HK-2 (cell line): ENCODE measurements around the gene GPBAR1.

Experiments
- DNase-seq: peaks from one replicate; pipeline ENCODE4 v3.0.0-alpha.2; 2018; ENCODE audit not compliant: unreplicated experiment

Gene GPBAR1

GRCh38 chr2:218286570-218287459, 26.0 kb downstream of the GPBAR1 start:
- DNase-seq, result peak; percentile 86

DNA sequence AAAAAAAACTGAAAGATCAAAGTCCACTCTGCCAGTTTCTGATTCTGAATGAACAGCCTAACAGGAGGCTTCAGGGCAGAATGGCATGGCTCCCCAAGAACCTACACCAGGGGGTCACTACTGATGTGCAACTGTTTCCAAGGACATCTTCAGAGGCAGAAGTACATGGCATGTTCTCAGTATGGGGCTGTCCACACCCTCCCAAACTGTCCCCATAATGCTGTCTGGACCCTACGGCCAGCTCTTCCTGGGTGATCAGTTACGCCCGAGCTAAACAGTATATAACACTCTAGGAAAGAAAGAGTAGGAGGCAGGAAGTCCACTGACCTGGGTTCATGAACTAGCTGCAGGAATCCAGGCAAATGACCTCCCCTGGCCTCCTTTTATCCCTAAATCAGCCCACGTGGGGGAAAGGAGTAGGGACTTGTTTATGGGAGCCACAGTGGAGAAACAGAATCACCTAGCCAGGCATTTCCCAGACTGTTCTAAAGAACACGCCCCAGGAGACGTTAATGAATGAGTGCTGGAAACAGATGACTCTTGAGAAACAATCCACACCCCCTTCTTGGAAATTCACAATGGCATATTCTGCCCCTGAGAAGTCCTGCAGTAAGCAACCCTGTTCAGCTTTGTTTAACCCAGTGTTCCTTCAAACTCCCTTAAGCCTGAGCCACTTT, 29.0 kb downstream of the GPBAR1 start:
- DNase-seq, result no peak

- DNase-seq, result no peak
These were observed 29.8 kb downstream of the GPBAR1 start for GRCh38 chr2:218290316-218291261.

DNA sequence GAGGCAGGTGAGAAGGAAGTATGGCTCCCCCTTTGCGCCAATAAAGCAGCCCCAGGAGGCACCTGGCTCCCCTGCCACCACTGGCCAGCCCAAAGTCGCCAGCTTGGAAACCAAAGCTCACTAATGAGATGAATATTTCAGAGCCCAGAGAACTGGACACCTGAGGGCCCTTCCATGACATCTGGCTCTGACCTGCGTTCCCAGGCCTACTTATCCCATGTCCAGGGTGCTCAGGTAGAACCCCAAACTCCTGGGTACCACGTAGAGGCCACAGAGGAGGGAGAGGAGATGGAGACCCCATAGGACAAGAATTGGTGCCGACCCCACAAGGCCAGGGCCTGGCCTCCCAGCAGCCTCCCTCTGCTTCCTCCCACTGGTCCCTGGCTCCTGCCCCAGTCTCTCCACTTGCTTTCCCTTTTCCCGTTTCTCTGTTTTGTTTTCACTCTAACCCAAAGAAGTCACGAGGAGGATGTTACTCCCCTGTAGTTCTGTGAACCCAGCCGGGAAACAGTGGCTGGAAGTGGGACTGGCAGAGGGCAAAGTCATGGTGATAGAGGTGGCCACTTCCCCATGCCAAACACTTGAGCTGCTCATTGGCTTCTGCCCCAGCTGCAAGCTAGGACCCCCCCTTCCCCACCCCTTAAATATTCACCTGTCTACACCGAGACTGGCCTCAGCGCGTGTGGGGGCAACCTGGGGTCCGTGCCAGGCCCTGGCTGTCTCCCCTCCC, 30.7 kb downstream of the GPBAR1 start:
- DNase-seq, result no peak

- DNase-seq, result peak; percentile 81
These were observed 31.5 kb downstream of the GPBAR1 start, which contains the start of gene TMBIM1 for GRCh38 chr2:218292048-218293014. Gene TMBIM1, minus strand, starts transcription at chr2:218292503. Its CDS starts 10,362 bp downstream, at chr2:218282141.

DNA sequence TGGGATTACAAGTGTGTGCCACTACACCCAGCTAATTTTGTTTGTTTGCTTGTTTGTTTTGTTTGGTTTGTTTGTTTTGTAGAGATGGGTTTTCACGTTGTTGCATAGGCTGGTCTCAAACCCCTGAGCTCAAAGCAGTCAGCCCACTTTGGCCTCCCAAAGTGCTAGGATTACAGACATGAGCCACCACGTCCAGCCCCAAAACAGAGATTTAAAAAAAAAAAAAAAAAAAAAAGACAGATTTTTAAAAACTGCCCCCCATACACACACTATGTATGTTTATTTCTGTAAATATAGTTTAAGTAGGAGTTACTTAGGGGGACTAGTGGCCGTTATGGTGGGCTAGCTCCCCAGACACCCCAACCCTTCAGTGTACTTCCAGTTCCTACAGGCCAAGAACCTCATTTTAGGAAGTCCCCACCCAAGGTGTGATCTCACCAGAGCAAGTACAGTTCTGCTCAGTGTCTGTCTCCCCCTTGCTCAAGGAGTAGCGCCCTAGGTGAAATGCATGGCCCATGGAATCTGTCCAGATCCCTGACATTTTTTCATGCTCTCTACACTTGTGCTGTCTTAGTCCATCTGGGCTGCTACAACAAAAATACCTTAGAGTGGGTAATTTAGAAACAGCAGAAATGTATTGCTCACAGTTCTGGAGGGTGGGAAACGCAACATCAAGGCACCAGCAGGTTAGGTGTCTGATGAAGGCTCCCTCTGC, 33.1 kb downstream of the GPBAR1 start:
- no peak for DNase-seq

DNA sequence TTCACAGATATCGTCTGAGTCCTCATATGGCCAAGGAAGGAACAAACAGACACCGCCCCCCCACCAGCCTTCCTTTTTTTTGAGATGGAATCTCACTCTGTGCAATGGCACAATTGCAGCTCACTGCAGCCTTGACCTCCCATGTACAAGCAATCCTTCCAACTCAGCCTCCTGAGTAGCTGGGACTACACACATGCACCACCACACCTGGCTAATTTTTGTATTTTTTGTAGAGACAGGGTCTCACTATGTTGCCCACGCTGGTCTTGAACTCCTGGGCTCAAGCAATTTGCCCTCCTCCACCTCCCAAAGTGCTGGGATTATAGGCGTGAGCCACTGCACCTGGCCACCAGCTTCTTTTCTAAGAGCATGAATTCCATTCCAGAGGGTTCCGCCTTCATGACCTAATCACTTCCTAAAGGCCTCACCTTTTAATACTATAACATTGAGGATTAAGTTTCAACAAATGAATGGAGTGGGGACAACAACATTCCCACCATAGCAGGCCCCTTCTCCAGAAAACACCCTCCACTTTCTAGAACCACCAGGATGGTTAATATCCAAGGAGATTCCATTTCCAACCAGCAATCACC, 33.7 kb downstream of the GPBAR1 start:
- DNase-seq, result no peak

- no peak for DNase-seq
These were observed 34.2 kb downstream of the GPBAR1 start for GRCh38 chr2:218295029-218295428.

DNA sequence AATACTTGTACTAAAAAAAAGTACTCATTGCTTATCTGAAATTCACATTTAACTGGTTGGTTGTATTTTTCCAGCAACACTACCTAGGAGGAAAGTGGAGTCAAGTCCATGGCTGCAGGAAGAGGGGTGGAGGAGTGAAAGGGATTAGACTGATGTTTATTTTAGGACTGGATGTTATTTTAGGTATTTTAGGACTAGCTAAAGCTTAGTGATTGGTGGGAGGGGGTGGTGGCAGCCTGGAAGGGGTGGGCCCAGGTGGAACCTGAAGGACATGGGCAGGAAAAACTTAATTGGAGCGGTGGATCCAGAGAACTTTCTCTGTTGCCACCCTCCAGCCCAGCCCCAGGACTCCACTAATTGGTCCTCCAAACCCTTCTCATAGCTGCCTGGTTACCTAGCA, 35.4 kb downstream of the GPBAR1 start:
- no peak for DNase-seq

- no peak for DNase-seq
These were observed 36.0 kb downstream of the GPBAR1 start for GRCh38 chr2:218296847-218297246.

DNA sequence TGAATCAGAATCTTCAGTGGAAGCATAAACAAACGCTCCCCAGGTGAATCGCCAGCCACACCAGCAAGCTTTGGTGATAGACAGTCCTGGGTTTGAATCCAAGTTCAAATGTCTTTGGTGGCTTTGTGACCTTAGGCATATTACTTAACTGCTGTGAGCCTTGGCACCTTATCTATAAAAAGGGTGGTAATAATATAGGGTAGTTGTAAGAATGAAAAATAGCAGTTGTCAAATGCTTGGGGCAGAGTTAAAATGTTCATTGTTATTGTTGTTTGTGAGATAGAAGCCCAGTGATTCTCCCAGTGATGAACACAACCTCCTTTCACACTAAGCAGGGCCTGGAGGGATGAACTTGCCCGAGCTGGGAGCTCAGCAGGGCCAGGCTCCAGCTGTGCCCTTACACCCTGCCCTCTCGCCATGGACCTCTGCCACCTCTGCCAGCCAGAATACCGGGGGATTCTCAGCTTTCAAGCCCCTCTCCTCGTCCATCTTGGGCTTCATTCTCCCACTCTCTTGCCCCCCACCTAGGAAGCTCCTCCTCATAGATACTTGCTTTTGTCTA, 37.6 kb downstream of the GPBAR1 start:
- DNase-seq, result no peak

DNA sequence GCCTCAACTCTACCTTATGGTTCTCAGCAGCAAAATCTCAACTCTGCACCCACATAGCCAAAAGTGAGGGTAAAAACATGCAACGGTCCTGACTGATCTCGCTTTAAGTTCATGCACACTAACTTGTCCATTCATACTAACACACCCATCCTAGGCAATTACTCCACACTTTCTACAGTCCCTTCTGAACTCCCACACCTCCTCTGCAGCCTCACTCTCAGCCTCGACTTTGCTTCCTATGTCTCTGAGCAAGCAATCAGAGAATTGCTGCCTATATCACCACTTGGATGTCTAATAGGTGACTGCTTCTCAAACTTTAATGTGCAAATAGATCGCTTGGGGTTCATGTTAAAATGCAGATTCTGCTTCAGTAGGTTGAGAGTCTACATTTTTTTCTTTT, 39.3 kb downstream of the GPBAR1 start:
- no peak for DNase-seq

DNA sequence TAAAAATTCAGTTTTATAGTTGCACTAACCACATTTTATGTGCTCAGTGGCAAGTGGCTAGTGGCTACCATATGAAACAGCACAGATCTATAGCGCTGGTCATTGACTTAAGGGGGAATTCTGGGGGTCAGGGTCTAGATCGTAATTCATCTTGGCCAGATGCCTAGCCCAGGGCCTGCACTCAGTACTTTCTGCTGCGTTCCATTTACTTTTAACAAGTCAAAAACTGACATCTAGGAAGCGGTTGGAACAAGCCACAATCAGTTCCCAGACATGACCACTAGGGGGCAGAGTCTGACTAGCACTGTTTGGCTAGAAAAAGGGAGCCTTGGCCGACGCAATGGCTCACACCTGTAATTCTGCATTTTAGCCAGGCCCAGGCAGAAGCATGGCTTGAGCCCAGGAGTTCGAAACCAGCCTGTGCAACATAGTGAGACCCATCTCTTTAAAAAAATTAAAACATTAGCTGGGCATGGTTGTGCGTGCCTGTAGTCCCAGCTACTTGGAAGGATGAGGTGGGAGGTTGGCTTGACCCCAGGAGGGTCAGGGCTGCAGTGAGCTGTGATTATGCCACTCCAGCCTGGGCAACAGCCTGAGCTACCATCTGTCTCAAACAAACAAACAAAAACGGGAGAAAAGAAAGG, 40.5 kb downstream of the GPBAR1 start:
- peak; percentile 83 for DNase-seq

DNA sequence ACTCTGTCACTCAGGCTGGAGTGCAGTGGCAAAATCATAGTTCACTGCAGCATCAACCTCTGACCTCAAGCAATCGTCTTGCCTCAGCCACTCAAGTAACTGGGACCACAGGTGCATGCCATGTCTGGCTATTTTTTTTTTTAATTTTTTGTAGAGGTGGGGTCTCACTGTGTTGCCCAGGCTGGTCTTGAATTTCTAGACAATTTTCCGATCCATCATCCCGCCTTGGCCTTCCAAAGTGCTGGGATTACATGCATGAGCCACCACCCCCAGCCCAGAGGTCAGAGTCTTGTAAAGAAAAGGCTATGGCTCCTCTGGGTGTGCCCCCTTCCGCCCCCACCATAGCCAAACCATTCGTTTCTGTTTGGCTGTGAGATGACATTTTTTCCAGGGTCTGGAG, 44.6 kb downstream of the GPBAR1 start:
- DNase-seq, result no peak

DNA sequence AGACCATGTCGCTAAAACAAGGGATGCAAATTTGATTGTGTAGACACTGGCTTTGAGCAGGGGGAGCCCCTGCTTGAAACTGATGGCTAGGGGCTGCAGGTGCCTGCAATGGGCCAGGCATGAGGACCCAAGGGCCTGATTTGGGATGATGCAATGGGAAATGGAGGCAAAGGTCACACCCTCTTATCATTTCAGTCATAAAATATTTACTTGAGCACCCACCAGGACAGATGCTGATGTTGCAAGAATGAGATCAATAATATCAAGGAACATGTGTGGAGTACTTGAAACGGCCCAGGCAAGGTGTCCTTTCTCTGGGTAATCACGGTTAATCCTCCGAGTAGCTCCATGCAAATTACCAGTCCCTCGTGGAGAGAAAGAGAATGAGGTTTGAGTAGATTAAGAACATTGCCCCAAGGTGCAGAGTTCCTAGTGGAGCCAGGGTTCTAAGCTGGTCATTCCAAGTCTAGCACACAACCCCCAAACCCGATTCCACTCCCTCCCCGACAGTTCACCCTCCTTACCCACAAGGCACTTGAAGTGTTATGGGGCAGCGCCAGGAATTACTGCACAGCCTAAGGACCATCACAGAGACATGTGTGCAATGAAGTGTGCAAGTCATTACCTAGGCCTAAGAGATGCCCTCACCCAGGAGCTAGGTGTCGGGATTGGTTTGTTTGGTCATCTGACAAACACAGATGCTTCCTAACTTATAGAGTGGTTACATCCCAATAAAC, 45.5 kb downstream of the GPBAR1 start:
- DNase-seq, result no peak

DNA sequence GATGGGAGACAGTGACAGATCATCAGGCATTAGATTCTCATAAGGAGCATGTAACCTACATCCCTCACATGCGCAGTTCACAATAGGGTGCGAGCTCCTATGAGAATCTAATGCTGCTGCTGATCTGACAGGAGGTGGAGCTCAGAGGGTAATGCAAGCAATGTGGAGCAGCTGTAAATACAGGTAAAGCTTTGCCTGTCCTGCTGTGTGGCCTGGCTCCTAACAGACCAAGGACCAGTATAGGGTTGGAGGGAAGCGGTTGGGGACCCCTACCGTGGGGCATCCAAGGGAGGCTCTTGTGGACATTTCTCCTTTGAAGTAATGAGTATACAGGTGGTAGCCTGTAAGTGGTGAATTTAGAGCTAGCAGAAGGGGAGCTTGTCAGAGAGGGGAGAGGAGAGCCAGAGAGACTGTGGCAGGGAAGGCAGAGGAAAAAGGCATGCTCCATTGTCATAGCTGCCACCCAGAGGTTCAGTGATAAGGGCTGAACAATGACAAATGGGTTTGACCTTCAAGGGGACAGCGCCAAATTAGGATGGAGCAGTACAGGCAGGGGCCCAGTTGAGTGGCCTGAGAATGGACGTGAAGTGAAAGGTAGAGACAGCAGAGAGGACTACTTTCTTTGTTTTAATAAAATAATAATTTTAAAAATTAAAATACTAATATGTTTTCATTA, 46.7 kb downstream of the GPBAR1 start:
- no peak for DNase-seq
